Heart left ventricle (tissue), 13 donors: ENCODE results near the gene TRPC4.

ENCODE experiments used
- CTCF ChIP-seq, 12 donors: fragments of 200-600 bp; sonication (generic) in 4 of 12; IDR thresholded peaks; one replicate each; pipeline versions ENCODE4 v1.5.0 to v1.8.0; 2018 to 2022; ENCODE audit warnings: antibody characterized with exemption in 12 of 12, mild to moderate bottlenecking in 5 of 12
- POLR2A ChIP-seq, 2 donors: fragments of 450-650 bp; IDR thresholded peaks; one replicate each; pipeline ENCODE4 v1.6.1; 2017; ENCODE audit warnings: antibody characterized with exemption in 2 of 2, mild to moderate bottlenecking in 2 of 2, moderate library complexity in 2 of 2
- donor health status: ischemic (EF 13 %, LVEDD 7.1; RV severe dilation, severe dysfunction).
- donor health status: DM: no; HTN: yes; CAD: no.
- donor health status: DM: no; HTN: no; CAD: no.
- donor health status: ischemic (EF 25% LVEDD 6.9; RV normal size, moderate dysfunction).
- donor health status: ischemic (EF 25% LVEDD 5.7; RV mildly dilated, moderate dysfunction).
- donor health status: ischemic (EF 35%, LVEDD 5.7; RV mildly dilated, moderate dysfunction).
- donor health status: nonischemic (EF 11% LVEDD 7.7; RV severe dilation, severe dysfunction).
- donor health status: DM: yes; HTN: yes; CAD: no.
- donor health status: PGD.
- donor health status: ischemic (EF 29% LVEDD 5.4; RV normal size, mild dysfunction).
- donor health status: nonischemic (EF 23%, LVEDD 6.1; RV moderate dilation, normal function).

GRCh38 chr13:37636701-37637100 lies 232.9 kb downstream of the TRPC4 start:
- no peak for TF ChIP-seq CTCF (IDR thresholded peaks at IDR 0.05)
- TF ChIP-seq POLR2A (IDR thresholded peaks at IDR 0.05), result no peak
